DMS79 treated with DMSO at 0.1 percent for 48 hours (cell line): Measurements from ENCODE around the gene B4GALT6.

Source experiments
- DNase-seq: peaks from one replicate; lab custom pipeline; 2025; lab: John Stamatoyannopoulos, UW

B4GALT6 gene

DNA sequence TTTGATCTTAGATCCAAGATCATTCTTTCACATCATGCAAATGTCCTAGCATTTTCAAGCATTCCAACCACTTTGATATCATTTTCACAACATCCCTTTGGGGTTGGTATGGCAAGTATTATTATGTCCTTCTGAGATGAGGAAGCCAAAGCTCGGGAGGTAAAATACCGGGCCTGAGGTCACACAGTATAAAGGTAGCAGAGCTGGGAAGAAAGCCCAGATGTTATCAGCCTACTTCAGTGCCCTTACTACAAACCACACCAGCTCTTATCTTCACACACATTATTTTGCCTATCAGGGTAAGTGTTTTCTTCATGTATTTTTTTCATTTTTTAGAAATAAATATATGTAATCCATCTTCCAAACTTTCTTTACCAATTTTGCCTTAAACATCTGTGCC, 4.2 kb upstream of the B4GALT6 start:
- DNase-seq = no peak

DNA sequence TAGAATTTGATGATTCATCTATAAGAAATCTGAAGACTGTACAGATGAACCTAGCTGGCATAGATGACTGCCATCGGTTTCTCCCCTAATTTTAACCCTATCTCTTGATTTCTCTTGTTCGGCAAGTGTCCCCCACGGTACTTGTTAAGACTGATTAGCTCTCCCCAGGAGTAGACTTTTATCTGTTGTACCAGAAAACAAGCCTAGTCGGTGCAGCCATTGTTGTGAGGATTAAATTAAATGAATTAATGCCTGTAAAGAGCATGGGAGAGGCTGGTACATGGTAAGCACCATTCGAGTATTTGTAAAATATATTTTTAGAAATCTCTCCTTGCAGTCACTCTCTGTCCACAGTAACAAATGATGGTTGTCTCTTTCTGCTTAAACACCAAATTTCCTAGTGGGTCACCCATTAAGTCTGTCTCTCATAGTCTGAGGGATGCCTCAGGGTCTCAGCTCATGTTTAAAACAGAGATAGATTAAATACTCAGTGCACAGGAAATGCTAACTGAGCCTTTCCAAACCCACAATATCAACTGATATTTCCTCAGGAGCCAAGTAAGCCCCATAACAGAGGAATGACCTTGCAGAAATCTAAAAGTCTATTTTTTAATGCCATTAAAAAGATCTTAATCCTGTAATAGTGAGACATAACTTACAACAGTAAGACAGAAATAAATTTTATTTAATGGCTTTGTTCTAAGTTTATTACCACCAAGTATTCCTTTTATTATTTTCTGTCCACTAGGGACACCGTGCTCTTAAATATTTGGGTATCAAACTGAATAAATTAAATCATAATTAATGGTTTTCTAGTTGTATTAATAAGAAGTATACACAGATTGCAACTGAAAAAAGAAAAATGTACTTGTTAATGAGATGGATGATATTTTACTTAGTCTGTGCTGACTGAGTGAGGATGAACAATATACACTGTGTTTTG, 2.9 kb upstream of the B4GALT6 start:
- DNase-seq = no peak

DNA sequence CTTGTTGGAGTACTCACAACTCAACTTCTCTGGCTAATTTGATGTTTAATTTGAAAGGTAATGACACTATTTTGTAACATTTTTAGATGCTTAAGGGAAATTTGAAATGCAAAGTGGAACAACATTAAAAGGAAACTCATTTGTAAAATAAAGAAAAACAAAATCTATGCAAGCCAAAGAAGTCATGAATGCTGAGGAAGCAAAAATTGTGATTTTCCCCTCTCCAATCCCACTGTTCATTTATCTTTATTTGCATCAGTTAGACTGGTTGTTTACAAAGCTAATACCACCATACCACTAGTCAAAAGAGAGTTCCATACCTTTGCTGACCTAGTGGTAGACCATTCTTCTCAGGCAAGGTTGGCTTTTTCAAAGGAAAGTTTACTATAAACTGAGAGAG, 2.2 kb upstream of the B4GALT6 start:
- DNase-seq = no peak

DNA sequence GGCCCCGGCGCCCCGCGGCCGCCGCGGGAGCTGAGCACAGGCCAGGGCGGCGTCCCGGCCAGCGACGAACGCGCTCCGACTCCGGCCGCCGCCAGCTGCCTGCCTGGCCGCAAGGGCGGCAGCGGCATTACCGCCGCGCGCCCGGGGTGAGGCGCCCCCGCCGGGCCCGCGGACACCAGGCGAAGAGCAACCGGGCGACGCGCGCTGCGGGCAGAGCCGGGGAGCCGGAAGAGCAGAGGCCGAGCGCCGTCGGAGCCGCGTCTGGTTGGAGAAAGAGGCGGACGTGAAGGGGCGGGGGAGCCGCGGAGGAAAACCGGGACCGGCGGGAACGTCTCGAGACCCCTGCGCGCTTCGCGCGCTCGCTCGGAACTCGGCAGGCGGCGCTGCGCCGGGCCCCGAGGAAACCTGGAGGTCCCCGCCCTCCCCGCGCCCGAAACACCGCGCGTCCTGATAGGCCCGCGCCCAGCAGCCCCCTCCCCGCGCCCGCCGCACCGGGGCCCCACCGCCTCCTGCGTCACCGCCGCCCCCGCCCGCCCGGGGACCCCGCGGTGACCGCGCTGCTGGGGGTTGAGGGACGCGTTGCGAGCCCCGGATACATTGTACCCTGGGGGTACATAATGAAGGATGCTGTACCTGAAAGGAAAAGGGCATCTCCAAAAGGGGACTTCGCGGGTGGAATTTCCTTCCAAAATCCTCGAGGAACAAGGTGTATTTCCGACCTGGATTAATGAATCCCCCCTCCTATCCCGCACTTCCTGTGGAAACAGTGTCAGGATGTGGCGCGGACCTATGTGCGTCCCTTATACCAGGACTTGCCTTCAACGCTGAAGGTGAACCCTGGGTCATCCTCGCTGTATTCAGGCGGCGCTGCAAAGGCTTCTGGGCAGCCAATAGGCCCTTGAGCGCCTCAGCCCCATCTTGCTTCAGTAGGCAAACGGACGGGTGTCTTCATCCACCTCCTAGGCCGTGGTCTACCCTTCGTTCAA, 1.0 kb upstream of the B4GALT6 start:
- peak; percentile 44 for DNase-seq

DNA sequence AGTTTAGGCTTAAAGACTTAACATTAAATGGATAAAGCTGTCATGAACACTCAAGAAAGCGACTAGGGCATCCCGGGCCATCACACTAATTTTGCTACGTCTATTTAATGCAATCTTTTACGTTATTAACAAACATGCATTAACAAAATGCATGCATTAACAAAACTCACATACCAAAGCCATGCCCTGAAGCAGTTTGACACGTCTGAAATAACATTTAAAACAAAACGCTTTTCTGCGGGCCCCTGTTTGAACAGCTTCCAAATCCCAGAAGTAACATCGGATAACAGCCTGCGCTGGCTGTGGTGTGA, 458 bp downstream of the B4GALT6 start:
- DNase-seq = no peak

DNA sequence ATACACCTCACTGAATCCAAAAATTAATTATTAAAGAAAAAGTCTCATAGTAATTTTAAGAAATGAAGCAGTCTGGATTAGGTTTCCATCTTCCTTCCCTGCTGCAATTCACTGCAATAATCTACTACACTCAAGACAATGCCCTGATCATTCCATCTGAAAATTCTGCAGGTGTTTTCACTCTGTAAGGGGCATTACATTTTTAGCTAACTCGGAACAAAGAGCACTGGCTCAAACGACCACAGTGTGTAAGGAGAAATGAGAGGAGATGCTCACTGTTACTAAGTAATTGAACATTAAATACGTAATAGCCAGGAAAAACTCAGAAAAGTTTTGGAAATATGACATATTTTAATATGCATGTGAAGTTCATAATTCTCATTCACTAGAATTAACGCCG, 1.3 kb downstream of the B4GALT6 start:
- no peak for DNase-seq

DNA sequence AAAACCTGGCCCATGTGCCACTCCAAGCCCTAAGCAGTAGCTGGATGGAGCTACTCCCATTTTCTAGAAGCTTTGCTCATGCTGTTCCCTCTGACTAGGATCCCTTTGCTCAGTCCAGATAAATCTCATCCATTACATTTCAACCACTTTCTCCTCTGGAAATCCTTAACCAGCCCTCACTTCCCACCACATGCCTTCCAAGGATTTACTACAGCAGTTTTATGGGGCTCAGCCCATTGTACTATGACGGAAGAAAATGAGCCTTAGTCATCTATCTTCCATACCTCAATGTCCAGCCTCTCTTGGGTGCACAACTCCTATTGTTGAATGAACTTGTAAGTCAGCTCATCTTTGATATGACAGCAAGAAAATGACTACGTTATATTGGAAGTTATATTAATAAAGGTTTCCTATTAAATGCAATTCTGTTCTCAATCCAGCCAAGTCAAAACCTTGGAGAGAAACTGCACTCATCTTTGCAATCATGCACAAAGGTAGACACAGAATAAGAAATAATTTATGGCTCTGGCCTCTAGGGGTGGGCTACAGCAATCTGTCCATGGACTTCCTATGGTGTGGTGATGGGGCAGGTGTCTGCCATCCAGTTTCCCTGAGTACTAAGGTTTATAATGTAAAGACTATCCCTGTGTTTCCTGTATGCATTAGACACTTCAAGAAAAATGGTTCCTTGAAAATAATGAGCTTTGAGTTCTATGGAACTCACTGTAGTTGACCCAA, 3.4 kb downstream of the B4GALT6 start:
- DNase-seq = no peak

DNA sequence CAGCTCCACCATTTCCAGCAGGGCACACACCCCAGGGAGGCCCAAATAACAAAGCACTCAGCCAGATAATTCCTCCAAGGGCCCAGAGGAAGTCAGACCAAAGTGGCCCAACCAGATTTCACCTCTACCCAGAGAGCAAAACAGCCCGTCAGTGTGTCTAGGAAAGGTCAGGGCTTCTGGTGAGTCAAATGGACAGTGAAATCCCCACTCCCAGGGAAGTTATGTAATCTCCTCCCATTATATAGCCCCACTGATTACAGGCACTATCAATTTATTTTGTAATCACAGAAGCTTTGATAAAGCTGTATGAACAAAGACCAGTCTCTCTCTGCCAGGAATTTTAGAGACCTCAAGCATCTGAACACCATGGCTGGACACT, 4.0 kb downstream of the B4GALT6 start:
- DNase-seq = no peak

DNA sequence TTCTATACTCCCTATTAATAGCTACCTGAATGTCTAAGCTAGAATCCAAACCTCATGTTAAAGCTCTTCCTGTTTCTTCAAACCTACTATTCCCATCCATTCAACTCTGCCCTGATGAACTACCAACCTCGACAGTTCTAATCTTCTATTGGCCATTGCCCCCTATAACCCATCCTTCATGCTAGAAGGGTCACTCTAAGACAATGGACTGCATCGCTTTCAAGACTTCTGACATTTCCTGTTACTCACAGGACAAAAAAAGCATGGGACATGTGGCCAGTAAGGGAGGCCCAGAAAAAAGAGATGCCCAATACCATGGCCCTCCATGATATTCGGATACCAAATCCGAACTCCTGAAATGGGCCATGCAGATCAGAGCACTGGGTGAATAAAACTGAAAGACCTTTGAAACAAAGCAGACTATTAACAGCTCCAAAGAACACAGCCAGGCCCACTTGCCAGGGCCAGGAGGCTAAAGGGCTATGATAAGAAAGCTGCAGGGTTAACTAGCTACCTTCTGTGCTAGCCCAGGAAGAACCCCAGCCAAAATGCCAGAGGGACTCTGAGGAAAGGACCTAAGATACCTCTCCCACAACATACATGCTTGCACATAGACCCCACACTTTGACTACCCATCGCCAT, 4.5 kb downstream of the B4GALT6 start:
- DNase-seq = no peak

DNA sequence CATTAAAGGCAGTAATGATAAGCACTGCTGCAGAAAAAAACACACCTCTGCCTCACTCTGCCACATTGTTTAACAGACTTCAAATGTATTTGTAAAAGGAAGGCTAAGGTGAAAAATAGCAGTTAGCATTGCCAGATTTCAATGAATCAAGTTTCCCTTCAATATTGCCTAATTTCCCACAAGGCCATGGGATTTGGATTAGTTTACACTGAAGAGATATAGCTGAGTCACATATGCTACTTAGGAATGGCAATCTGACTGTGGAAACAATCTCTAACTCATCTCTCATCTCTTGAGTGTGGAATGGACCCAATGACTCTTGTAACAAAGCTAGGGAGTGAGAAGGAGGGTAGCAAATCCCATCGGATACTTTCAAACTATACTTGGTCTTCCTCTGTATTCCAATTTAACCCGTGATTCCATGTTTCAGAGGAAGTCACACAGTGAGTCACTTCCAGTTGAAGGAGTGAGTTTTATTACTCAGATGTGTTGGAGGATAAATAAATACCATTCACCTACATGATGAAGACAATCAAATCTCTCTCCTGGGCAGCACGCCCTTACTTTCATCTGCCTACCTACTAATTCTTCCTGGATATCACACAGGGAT, 5.1 kb downstream of the B4GALT6 start:
- no peak for DNase-seq

DNA sequence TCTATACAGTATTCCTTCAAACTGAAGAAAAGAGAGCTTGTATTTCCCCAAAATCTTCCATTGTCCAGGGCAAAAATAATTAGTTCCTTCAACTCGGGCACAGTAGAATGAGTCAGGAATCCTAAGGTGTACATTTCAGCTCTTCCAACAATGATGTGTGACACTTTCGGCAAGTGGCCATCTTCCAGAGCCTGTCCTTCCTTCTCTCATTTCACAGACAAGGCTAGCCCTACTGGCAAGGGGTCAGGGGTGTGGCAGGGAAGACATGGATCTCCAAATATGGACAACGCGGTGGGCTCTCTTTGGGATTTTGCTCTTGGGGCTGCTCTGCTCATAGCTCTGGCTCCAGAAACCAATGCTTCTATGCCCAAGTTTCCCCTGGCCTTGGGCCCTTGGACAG, 6.0 kb downstream of the B4GALT6 start:
- DNase-seq = no peak

DNA sequence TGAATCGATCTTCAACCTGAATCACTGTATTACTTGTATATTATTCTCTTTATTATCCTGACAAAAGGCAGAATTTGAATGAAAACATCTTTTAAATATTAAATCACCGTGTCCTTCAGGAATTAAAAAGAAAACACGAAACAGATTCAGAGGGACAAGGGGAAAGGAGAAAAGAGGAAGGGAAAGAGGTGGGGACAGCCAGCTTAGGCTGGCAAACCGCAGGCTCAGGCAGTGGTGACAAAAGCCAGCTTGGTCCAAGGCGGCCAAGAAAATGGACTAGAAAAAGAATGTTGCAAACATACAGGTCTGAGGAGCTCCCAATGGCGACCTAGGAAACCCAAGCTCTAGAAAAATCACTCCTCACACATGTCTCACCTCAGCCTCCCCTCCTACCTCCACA, 6.8 kb downstream of the B4GALT6 start:
- DNase-seq = no peak

DNA sequence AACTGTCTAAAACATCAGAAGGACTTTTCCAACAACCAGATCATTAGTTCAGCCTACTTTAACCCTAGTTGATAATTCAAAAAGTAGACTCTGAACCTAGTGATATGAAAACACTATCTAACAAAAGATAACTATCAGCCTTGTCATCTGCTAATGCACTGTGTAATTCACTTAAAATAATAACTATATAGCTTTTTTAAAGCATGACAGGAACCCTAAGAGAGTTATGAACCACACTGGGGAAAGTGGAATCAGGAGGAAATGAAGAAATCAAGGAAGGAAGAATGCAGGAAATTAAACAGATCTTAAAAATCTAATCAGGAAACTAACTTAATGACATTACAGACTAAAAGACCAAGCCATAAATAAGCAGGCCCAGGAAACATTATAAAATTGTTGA, 9.0 kb downstream of the B4GALT6 start:
- DNase-seq = no peak

DNA sequence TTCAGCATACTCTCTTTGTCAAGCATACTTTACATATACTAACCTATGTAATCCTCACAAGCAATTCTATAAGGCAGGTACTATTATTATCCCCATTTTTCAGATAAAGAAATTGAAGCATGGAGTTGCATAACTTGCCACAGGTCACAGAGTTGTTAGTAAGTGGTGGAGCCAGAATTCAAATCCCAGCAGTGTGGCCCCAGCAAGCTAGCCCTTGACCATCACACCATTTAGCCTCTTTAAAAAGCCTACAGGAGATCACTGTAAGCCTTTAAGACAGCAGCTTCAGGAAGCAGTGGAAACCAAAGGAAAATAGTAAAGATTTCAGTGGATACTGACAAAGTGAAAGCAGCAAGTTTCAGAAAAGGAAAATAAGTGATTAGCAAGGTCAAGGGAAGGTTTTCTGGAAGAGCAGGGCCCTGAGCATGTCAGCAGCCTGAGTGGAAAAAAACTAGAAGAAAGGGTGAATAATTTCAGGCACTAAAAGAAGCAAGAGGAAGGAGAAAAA, 11.7 kb downstream of the B4GALT6 start:
- no peak for DNase-seq

DNA sequence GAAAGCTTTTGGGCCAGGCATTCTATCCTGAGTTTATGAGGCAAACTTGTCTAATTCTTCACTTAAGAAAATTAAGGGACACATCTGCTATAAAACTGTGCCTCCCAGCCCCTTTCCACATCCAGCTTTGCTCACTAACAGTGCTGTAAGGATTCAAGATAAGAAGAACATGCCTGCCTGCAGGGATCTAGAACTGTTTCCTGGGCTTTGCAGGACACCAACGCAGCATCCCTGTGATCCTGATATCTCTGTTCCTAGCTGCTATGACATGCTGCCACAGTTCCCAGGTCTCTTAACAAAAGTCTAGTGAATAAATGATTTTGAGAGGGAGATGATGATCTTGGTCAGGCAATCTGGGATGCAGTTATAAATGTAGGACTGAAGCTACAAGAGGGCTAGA, 12.4 kb downstream of the B4GALT6 start:
- no peak for DNase-seq

DNA sequence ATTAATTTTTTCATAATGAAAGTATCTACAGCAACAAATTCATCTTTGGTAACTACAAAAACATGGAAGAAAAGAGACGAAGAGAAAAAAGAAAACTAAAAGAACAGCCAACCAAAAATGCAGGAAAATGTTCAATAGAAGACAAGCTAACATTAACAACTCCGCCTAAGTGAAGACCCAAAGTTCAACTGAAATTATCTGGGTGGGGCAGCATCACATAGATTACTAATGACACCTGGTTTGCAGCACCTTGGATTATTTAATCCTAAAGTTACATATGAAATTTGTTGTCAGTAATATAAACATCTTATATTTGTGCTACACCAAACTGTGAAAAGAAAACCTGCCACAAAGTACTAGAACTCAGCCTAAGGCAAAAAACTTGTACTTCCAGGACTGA, 14.8 kb downstream of the B4GALT6 start:
- DNase-seq = no peak

DNA sequence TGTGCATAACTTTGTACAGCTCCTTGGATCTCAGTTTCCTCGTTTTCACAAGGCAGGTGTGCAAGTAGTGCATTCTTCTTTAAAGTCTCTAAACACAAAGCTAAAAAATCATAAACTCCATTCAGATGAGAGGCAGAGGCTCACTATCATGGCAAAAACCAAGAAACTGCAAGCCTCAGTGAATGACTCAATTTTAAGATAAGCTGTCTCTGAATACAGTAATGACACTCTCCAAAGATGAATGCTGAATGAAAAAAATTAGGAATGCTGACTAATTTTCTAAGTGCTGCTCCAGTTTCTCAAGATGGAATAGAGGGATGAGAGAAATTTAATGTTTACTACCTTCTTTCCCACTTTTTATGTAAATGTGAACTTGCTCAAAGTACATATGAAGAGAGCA, 17.2 kb downstream of the B4GALT6 start:
- no peak for DNase-seq

DNA sequence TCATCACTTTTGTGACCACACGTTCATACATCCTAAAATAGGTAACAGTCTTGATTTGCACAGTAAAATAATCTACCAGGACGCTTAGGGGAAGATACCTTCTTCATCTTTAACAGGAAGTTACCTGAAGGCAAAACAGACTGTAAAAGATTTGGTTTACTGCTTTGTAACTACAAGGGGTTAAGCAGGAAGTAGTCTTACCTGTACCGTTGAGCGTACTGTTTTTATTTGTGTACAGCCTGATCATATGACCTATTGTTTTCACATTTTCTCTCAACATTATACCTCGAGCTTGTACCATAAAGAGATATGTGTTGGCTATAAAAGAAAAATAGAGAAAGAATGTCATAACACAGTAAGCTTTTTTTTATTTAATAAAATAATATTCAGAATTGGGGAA, 18.3 kb downstream of the B4GALT6 start:
- no peak for DNase-seq

DNA sequence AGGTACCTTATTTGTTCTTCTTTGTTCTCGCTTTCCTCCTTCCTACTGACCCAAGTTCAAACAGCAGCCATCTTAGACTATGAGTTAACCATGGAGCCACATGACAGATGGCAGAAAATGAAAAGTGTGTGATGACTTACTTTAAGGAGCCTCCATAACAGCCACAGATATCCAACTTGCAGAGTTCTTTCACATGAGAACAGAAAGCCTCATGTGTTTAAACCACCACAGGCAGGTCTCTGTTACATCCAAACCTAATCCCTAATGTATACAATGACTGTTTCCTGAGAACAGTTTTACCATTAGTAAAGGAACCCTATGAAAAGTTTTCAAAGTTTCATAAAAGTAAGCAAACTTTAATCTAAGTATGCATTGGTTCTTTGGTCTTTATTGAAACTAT, 20.3 kb downstream of the B4GALT6 start:
- DNase-seq = no peak

DNA sequence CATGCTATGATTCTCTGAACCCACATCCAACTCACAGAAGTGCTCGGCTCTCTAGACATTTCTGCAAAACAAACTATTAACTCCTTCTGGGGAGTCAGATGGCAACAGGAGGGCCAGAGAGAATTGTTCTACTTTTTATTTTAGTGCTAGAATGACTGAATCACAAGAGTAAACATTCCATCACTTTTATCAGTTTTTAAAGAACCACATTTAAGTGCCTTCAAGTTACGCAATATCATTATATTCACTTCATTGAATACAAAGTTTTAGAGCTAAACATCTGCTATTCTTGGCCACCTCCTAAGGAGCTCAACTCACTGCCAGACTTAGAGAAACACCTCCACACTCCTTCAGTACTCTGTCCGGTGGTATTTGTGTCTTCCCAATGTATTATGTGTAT, 22.4 kb downstream of the B4GALT6 start:
- DNase-seq = no peak

DNA sequence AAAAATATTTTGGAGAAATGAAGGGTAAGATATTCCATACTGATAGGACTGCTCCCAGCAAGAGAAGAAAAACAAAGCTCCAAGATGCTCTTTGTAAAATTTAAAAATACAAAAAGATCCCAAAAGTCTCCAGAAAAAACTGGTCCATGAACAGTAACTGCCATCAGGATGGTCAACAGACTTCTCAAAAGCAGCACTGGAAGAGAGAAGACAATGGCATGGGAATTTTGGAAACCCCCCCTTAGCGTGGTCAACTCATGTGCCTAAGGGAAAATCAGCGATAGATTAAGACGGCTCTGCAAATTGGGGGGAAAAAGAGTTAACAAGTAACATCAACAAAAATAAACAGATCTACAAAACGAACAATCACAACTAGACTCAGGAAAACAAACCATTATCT, 23.6 kb downstream of the B4GALT6 start:
- no peak for DNase-seq
